ENCODE measurements around the gene SOX15.

SOX15 gene

DNA sequence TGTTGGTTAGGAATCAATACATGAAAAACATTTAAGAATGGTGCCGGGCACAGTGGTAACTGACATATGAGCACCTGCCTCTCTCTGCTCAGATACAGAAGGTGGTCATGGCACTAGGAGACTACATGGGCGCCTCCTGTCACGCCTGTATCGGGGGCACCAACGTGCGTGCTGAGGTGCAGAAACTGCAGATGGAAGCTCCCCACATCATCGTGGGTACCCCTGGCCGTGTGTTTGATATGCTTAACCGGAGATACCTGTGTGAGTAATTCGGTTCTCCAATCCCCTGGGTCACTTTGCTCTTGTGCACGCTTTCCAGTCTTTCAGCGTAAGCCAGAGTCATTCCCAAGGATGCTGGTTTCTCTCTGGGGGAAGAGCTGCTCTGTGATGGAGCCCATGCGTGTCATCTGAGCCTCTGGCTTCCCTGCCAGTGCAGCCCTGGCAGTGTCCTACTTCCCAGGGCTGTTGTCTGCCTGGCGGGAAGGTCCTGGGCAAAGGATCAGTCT, 13.4 kb downstream of the SOX15 start:
- no peak for DNase-seq

DNA sequence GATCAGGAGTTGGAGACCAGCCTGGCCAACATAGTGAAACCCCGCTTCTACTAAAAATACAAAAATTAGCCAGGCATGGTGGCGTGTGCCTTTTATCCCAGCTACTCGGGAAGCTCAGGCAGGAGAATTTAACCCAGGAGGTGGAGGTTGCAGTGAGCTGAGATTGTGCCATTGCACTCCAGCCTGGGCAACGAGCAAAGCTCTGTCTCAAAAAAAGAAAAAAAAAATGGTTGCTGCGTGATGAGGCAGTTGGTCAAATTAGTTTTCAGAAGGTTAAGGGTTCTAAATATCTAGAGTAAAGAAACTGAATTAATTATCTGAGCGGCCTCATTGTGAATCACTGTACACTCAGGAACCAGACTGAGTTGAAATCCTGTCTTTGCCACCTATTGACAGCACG, 13.9 kb downstream of the SOX15 start:
- no peak for DNase-seq

DNA sequence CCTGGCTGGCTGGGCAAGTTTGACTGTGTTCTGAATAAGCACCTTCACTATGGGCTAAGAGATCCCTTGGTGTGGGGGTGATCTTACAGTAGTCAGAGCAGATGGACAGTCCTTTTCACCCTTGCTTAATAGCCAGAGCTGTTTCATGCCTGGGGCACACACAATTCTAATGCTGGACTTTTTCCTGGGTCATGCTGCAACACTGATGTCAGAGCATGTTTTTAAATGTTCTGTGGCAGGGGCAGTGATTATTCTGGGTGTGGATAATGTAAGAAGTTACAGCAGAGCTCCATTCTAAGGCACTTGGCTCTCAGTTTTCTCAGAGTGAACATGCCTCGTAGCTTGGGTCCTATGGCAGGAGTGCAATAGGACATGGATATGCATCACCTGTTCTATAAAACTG, 14.4 kb downstream of the SOX15 start:
- no peak for DNase-seq

DNA sequence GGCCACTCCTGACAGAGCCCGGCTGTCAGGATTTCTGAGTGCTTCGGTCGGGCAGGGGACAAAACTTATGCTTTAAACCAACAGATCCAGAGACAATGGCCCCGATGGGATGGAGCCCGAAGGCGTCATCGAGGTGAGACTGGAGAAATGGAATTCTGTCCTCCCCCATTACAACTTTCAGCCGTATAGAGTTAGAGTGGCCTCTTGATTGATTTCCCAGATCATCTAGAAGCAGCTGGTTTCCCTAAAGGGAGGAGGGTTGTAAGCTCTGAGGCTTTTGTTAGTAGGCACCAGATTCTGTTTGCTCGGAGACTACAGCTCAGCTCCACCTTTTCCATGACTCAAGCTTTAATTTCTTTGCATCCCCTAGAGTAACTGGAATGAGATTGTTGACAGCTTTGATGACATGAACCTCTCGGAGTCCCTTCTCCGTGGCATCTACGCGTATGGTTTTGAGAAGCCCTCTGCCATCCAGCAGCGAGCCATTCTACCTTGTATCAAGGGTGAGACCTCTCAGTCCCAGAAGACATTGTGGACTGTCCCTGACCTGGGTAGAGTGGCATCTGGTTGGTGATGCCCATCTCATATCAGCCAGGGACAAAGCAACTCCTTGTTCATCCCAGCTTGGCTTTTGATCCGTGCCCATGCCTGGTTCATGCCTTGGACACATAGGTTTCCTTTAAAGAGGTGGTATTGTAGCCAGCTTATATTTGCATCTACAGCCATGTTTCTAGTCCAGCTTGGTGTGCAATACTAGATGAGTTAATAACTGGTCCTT, 15.5 kb downstream of the SOX15 start:
- DNase-seq, result no peak

DNA sequence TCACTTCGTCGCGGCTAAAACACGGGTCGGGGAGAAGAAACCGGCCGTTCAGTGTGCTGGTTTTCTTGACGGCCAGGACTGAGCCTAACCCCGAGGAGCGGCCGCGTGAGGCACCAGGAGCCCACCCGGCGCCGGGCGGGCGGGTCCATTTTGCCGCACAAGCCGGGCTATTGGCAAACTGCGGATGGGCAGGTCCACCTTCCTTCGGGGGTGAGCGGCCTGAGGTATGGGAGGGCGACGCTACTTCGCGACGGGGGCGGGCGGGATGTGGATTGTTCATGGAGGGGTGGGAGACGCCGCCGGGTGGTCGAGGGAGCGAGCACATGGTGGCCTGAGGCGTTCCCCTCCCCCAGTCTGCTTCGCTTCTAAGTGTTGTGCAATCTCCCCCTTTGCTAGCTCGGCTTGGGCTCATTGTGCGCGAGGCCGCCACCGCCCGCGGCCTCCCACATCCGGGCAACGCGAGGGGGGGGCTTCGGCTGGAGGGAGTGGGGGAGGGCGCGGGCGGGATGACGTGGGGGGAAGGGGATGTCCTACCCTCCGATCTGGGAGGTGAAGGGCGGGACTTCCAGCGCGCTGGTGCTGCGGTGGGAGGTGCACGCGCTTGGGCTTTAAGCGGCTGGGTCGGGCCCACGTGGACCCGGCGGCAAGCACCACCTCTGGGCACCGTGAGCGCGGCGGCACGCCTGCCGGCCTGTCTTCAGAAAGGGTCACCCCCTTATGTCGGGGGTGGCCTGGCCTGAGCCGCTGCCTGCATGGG, 16.4 kb downstream of the SOX15 start:
- DNase-seq, result peak; percentile 76 to 84

DNA sequence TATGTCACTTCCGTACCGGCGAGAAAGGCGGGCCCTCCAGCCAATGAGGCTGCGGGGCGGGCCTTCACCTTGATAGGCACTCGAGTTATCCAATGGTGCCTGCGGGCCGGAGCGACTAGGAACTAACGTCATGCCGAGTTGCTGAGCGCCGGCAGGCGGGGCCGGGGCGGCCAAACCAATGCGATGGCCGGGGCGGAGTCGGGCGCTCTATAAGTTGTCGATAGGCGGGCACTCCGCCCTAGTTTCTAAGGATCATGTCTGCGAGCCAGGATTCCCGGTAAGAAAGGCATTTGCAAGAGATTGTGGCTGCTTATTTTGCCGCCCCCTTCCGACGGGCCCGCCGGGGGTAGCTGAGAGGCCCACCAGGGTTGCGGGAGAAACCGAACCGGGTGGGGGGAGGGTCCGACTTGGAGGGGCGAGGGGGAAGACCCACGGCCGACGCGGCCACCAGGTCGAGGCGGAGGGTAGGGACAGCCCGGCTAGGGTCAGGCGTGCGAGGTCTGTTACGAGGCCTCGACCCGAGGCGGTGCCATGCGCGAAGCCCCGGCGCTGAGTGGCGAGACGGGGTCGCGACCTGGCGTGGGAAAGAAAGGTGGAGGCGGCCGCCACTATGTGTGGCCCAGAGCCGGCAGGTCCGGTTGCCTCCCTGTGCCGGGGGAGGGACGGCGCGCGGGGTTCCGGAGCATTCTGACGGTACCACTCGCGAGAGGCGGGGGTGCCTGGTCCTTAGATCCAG, 17.1 kb downstream of the SOX15 start:
- peak; percentile 100 for DNase-seq

DNA sequence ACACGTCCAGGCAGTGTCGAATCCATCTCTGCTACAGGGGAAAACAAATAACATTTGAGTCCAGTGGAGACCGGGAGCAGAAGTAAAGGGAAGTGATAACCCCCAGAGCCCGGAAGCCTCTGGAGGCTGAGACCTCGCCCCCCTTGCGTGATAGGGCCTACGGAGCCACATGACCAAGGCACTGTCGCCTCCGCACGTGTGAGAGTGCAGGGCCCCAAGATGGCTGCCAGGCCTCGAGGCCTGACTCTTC, 17.6 kb downstream of the SOX15 start:
- no peak for DNase-seq

DNA sequence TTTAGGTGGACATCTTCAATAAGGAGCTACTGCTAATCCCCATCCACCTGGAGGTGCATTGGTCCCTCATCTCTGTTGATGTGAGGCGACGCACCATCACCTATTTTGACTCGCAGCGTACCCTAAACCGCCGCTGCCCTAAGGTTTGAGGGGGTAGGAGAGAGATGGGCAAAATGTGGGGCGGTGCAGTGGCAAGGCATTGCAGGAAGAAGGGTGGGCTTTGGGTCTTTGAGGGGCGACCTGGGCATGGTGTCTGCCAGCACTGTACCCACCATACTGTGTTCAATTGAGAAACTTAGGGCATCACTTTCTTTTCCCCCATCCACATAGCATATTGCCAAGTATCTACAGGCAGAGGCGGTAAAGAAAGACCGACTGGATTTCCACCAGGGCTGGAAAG, 19.5 kb downstream of the SOX15 start:
- DNase-seq, result no peak

DNA sequence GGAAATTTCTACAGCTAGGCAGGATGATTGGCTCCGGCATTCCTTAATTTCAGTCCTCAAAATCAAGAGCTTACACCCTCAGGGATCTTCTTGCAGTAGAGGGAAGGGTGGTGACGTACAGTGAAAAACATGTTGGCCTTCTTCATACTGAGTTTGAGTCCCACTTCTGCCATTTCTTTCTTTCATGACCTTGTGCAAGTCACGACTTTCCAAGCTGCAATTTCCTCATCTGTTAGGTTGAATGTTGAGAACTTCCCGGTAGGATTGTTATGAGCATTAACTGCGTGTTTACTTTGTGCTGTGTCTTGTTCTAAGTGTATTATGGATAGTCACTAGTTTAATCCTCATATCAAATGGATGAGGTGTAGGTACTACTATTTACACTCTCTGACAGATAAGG, 20.3 kb downstream of the SOX15 start:
- no peak for DNase-seq

DNA sequence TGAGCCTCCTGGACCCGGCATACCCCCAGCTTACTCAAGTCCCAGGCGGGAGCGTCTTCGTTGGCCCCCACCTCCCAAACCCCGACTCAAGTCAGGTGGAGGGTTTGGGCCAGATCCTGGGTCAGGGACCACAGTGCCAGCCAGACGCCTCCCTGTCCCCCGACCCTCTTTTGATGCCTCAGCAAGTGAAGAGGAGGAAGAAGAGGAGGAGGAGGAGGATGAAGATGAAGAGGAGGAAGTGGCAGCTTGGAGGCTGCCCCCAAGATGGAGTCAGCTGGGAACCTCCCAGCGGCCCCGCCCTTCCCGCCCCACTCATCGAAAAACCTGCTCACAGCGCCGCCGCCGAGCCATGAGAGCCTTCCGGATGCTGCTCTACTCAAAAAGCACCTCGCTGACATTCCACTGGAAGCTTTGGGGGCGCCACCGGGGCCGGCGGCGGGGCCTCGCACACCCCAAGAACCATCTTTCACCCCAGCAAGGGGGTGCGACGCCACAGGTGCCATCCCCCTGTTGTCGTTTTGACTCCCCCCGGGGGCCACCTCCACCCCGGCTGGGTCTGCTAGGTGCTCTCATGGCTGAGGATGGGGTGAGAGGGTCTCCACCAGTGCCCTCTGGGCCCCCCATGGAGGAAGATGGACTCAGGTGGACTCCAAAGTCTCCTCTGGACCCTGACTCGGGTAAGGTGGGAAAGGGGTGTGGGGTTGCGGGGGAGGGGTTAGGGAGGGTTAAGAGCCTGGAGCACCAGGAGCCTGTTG, 26.6 kb downstream of the SOX15 start:
- DNase-seq, result no peak

DNA sequence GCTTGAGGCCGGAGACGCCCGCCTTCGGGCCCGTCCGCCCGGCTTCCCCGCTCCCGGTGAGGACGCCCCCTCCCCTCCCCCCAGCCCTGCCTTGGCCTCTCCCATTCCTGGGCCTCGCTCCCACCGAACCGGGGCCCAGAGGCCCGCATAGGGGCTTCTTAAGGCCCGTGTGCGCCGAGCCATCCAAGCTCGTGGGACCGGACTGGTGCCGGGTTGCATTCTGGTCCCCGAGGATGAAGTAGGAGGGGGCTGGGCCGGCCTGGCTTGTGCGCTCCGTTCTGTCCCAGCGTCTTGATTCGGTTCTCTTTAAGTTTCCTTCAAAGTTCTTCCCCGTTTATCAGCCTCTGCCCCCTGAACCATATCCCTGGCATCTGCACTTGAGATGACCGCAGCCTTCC, 27.7 kb downstream of the SOX15 start:
- no peak for DNase-seq

DNA sequence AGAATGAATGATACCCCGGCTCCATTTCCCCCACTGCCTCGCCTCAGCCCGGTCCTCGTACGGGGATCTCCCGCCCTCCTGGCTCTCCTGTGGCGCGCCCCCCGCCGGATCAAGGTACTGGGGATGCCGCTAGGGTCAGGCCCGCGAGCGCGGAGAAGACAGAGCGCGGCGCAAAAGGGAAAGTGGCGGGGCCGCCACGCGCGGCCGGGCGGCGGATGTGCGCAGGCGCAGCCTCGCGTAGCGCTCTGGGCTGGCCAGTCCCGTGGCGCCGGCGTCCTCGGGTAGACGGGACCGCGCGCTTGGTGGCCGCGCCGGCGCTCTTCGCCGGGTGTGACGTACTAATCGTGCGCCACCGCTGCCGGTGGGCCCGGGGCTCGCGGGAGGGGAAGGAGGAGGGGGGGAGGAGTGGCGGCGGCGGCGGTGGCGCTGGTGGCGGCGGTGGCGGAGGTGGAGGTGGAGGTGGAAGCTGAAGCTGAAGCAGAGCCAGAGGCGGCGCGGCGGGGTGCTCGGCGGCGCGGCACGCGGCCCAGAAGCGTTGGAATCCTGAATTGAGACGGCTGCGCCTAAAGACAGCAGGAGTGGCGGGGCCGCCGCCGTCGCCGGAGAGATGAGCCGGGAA, 28.2 kb downstream of the SOX15 start, which contains the start of gene SENP3:
Gene SENP3 (plus strand): TSS at position 331 of the 619 bp plus-strand sequence. CDS start 1,158 bp downstream, outside the sequence.
- DNase-seq, result peak; percentile 86 to 93

DNA sequence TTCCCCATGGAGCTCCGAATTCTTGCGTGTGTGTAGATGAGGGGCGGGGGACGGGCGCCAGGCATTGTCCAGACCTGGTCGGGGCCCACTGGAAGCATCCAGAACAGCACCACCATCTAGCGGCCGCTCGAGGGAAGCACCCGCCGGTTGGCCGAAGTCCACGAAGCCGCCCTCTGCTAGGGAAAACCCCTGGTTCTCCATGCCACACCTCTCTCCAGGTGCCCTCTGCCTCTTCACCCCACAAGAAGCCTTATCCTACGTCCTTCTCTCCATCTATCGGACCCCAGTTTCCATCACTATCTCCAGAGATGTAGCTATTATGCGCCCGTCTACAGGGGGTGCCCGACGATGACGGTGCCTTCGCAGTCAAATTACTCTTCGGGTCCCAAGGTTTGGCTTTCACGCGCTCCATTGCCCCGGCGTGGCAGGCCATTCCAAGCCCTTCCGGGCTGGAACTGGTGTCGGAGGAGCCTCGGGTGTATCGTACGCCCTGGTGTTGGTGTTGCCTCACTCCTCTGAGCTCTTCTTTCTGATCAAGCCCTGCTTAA, 28.8 kb downstream of the SOX15 start:
- DNase-seq, result peak; percentile 88 to 92

DNA sequence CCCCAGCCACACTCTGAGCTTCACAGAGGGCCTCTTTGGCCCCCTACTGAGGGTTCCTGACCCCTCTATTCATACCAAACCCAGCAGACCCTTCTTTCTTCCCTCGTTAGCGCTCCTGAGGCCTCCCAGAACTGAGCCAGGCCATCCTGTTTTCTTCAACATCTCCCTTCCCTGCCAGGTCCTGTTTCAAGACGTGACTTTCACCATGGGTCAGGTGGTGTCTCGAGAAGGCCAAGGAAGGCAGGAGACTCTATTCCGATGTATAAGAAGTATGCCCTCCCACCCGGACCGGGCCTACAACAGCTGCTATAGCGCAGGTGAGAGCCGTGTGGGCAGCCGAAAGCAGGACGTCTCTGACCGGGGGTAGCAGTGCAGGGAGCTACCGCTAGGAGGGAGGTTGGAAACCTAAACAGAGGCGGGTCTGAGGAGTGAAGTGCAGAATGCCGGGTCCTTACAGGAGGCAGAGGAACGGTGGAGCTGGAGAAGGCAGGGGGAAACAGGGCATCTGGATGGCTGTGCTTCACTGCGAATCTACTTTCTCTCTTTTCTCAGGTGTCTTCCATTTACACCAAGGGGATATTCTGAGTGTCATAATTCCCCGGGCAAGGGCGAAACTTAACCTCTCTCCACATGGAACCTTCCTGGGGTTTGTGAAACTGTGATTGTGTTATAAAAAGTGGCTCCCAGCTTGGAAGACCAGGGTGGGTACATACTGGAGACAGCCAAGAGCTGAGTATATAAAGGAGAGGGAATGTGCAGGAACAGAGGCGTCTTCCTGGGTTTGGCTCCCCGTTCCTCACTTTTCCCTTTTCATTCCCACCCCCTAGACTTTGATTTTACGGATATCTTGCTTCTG, 29.5 kb downstream of the SOX15 start:
- DNase-seq, result peak; percentile 86 to 91

DNA sequence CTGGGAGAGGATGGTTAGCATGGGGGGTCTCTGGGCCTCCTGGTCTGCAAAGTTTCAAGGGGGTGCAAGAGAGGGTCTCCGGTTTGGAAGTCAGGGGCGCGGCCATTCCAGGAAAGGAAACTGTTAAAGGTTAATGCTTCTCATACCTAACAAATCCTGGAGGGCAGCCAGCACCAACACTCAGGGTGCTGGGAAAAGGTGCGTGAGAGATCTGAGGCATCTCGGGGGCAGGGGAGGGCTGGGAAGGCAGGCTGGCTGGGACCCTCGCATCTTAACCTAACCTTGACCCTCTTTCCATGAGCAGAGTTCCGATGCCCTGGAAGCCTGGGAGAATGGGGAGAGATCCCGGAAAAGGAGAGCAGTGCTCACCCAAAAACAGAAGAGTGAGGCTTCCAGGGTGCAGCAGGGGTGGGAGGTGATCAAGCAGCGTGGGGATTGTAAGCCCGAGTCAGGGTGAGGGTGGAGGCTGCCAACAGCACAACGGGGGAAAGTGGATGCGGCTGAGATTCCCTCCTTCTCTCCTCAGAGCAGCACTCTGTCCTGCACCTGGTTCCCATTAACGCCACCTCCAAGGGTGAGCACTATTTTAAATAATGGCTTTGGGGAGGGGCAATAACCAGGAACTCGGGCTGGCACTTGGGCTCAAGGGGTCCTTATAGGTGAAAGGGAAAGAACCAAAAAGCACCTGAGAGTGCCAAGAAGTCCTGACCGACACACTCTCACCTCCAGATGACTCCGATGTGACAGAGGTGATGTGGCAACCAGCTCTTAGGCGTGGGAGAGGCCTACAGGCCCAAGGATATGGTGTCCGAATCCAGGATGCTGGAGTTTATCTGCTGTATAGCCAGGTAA, 30.3 kb downstream of the SOX15 start:
- DNase-seq, result peak in 1 of 2 experiments; percentile 25

DNA sequence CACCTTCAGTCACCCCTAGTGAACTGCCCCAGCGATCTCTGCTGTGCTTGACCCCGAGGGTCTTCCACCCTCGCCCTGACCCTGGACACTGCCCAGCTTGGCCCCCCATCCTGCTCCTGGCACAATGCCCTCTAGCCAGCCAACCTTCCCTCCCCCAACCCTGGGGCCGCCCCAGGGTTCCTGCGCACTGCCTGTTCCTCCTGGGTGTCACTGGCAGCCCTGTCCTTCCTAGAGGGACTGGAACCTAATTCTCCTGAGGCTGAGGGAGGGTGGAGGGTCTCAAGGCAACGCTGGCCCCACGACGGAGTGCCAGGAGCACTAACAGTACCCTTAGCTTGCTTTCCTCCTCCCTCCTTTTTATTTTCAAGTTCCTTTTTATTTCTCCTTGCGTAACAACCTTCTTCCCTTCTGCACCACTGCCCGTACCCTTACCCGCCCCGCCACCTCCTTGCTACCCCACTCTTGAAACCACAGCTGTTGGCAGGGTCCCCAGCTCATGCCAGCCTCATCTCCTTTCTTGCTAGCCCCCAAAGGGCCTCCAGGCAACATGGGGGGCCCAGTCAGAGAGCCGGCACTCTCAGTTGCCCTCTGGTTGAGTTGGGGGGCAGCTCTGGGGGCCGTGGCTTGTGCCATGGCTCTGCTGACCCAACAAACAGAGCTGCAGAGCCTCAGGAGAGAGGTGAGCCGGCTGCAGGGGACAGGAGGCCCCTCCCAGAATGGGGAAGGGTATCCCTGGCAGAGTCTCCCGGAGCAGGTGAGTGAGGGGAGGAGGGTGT, 31.2 kb downstream of the SOX15 start, which contains the start of gene TNFSF13:
Gene TNFSF13 (plus strand): TSS at position 207 of the 776 bp plus-strand sequence. CDS start 290 bp downstream, at position 497.
- DNase-seq, result peak in 1 of 2 experiments; percentile 32

DNA sequence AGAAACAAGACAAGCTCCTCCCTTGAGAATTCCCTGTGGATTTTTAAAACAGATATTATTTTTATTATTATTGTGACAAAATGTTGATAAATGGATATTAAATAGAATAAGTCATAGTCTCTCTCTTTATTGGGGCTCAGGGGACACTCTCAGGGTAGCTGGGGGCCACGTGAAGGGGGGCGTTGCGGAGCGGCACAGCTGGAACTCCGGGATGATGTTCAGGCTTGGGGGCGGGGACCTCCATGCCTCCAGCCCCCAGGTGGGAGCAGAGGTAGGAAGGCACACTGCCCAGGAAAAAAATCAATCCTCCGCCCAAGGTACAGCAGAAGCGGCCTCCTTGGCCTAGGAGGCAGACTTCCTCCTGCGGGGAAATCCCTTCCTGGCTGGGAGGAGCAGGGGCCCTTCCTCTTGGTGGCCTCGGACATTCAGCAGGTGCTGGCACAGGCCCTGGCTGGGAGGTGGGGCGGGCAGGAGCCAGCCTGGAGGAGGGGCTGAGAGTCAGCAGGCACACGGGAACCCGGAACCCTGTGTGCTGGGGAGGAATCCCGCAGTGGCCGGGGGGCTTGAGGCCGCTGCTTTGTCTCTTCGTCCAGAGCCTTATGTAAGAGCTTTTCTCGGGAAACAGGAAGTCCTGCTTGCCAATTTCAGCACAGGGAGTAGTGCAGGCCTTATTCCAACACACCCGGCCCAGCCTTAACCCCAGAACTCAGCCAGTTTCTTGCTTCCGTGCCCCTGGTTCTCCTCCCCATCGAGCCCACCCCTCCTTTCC, 31.9 kb downstream of the SOX15 start:
- DNase-seq, result peak; percentile 86 to 90

DNA sequence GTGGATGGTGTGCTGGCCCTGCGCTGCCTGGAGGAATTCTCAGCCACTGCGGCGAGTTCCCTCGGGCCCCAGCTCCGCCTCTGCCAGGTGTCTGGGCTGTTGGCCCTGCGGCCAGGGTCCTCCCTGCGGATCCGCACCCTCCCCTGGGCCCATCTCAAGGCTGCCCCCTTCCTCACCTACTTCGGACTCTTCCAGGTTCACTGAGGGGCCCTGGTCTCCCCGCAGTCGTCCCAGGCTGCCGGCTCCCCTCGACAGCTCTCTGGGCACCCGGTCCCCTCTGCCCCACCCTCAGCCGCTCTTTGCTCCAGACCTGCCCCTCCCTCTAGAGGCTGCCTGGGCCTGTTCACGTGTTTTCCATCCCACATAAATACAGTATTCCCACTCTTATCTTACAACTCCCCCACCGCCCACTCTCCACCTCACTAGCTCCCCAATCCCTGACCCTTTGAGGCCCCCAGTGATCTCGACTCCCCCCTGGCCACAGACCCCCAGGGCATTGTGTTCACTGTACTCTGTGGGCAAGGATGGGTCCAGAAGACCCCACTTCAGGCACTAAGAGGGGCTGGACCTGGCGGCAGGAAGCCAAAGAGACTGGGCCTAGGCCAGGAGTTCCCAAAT, 32.6 kb downstream of the SOX15 start:
- DNase-seq, result no peak
